Activated CD4-positive, alpha-beta T cell treated with anti-CD3 and anti-CD28 coated beads for 24 hours (primary cell): Measurements from ENCODE around the gene KIAA0513.
A peak's percentile ranks its signal among the peaks of the same experiment; 100 is the strongest.

Source experiments
- DNase-seq, 2 donors: peaks; one replicate each; pipeline ENCODE4 v3.0.0-alpha.2; 2020; ENCODE audit warnings: low read depth in 2 of 2

Gene KIAA0513

GRCh38 chr16:85004587-85005205 is 22.9 kb upstream of the KIAA0513 start:
- no peak for DNase-seq

- no peak for DNase-seq
These were observed 22.1 kb upstream of the KIAA0513 start for GRCh38 chr16:85005285-85006069.

GRCh38 chr16:85006639-85007038 is 21.0 kb upstream of the KIAA0513 start:
- DNase-seq: no peak

- no peak for DNase-seq
These were observed 19.9 kb upstream of the KIAA0513 start for GRCh38 chr16:85007496-85008214.

- no peak for DNase-seq
These were observed 19.3 kb upstream of the KIAA0513 start for GRCh38 chr16:85008271-85008670.

GRCh38 chr16:85010446-85010930 is 17.1 kb upstream of the KIAA0513 start:
- no peak for DNase-seq

- peak; percentile 72 to 80 for DNase-seq
These were observed 16.4 kb upstream of the KIAA0513 start, which contains the start of gene ZDHHC7 for GRCh38 chr16:85010931-85011845. Gene ZDHHC7 (minus strand): TSS chr16:85011535. CDS start chr16:84990618, 20,917 bp downstream.

- no peak for DNase-seq
These were observed 15.7 kb upstream of the KIAA0513 start for GRCh38 chr16:85011846-85012284.

GRCh38 chr16:85014311-85014710 is 13.3 kb upstream of the KIAA0513 start:
- DNase-seq: no peak

GRCh38 chr16:85015481-85016187 is 12.0 kb upstream of the KIAA0513 start:
- no peak for DNase-seq

GRCh38 chr16:85017151-85017550 is 10.4 kb upstream of the KIAA0513 start:
- DNase-seq: no peak

GRCh38 chr16:85017633-85018032 is 10.0 kb upstream of the KIAA0513 start:
- no peak for DNase-seq

- DNase-seq: no peak
These were observed 8.9 kb upstream of the KIAA0513 start for GRCh38 chr16:85018529-85019236.

GRCh38 chr16:85019659-85020245 is 7.8 kb upstream of the KIAA0513 start:
- no peak for DNase-seq

GRCh38 chr16:85025781-85026653 is 1.6 kb upstream of the KIAA0513 start:
- no peak for DNase-seq

- no peak for DNase-seq
These were observed 892 bp upstream of the KIAA0513 start for GRCh38 chr16:85026703-85027102.

- peak in 1 of 2 donors; percentile 7 for DNase-seq
These were observed 526 bp downstream of the KIAA0513 start for GRCh38 chr16:85027958-85028684.
